H54 (cell line): ENCODE data around the gene POLR3K.
"Not testable (repeated sequence)": the region's sequence is repeated elsewhere in the genome, so short reads cannot be mapped to it uniquely, and the experiment has no call there.

Experiments
- DNase-seq: peaks from one replicate; pipeline ENCODE4 v3.0.0; 2011; ENCODE audit warnings: low spot score, mixed read lengths; ENCODE audit not compliant: insufficient read length
- FAIRE-seq: peaks from 3 replicates; lab custom pipeline; 2011; peaks lifted over from hg19 to GRCh38; lab: Jason Lieb, UNC
- POLR2A ChIP-seq: IDR thresholded peaks from 2 replicates; pipeline ENCODE4 v1.6.1; 2011; ENCODE audit warnings: low read depth, mild to moderate bottlenecking, low read length

POLR3K gene

DNA sequence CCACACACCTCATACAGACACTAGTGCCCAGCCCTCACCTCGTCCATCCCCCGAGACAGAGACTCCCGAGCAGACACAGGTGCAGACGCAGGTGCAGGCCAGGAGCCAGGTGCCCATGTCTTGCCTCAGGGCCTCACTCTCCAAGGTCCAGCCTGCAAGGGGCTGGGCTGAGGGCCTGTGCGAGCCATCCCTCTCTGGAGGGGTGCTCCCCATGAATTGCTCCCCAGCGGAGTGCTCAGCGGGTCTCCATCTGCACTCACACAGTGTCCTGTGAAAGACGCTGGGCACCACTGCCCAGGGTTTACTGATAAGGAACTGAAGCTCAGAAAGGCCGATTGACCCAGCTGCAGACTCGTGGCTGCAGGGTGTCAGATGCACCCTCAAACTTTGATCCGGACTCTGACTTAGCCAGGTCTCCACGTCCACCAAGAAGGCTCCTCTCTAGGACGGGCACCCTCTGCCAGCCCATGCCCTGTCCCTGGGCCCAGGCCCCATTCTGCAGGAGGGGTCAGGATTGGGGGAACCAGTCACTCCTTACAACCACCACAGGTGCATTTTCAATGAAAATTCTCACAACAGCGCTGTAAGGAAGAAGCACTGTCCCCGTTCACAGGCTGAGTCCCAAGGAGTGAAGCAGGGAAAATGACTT is 16.9 kb downstream of the POLR3K start:
- DNase-seq (no peak), FAIRE-seq (no peak)
- TF ChIP-seq POLR2A, result no peak

DNA sequence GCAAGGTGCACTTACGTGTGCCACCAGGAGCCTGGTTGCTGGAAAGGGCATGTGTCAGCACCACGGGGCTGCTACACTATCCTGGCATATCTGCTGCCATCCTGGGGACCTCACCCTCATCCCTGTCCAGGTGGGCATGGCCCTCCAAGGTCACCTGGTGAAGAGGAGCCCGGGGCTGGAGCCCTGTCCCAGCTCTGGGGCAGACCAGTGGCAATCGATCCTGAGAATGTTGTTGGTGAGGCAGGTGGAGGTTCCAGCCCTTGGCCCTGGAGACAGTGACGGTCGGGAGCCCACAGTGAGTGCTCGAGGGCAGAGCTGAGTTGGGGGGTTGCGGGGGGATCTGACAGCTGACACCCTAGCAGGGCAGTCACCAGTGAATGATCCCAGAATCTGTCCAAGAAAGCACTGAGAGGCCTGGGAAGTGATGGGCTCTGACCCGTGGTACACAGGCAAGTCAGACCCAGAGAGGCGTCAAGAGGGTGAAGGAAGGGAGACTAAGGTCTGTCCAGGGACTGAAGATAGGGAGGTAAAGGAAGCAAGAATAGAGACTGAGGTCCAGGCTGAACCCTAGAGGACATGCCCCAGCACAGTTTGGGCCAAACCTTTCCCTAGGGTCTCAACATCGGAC is 17.6 kb downstream of the POLR3K start:
- DNase-seq (no peak), FAIRE-seq (no peak)
- no peak for TF ChIP-seq POLR2A

DNA sequence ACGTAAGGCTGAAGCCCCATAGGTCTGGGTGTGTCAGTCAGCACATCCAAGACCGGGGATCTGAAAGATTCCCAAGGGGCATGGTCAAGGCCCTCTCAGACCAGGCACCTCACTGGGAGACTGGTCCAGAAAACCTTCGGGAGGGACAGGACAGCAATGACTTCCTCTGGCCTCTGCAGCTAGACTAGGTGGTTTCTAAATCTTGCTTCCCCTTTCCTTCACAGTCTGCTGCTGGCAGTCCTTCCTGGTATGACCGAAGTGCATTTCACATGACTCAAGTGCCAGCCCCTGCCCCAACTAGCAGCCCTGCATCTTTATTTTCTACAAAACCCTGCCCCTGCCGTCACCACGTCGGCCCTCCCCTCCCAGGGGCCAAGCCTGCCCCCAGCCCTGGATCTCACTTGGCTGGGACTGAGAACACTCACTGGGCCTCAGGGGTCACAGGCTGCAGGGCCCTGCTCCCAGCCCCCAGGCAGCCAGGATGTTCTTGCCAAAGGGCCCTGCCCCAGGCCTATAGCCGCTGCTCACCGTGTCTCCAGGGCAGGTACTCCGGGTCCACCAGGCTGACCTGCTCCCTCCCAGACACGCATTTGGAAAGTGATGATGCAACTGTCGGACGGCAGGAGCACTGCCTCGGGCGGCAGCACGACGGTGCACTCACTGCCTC is 18.3 kb downstream of the POLR3K start:
- no peak for TF ChIP-seq POLR2A
- DNase-seq, result no peak
- FAIRE-seq, result no peak

DNA sequence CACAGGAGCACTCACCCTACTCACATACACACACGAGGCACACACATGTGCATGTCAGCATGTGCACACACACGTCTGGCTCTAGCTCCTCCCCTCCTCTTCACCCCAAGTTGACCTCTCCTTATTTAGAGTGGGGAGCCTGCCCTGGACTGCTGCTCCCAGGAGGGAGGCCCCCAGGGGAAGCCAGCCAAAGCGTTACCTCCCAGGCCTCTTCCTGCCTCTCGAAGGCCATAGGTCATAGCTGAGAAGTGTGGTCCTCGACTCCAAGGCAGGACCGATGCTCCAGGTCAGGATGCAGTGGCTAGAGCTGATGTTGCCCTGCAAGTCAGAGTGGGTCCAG is 18.8 kb downstream of the POLR3K start:
- FAIRE-seq (no peak), DNase-seq (no peak)
- no peak for TF ChIP-seq POLR2A

DNA sequence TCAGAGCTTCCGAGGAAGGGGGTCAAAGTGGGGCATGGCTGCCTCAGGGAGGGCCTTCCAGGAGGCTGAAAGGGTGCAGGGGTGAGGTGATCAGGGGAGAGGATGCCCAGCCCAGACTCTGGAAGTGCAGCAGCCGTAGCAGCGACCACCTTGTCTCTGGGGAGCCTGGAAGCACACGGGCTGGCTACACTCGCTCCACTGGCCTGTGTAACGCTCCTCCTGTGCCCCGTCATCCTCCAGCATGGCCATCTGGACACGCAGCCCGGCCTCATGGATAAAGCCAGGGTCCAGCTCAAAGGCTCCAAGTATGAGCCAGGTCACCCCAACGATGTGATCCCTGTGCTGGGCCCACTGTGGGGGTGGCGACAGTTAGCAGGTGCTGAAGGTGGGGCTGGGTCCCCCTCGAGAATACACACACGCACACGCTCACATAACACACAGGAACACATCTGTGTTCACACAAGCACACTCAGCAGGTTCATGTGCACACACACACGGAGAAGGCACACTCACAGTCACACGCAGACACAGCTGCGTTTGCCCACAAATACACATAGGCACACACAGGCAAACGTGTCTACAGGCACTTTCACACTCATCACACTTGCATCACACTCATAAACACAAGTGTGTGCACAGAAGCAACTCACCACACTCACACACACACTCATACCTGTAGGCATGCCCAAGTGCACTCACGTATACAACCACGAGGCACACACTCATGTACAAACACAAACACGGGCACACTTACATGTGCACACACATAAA is 19.3 kb downstream of the POLR3K start:
- no peak for TF ChIP-seq POLR2A
- FAIRE-seq (no peak), DNase-seq (no peak)

DNA sequence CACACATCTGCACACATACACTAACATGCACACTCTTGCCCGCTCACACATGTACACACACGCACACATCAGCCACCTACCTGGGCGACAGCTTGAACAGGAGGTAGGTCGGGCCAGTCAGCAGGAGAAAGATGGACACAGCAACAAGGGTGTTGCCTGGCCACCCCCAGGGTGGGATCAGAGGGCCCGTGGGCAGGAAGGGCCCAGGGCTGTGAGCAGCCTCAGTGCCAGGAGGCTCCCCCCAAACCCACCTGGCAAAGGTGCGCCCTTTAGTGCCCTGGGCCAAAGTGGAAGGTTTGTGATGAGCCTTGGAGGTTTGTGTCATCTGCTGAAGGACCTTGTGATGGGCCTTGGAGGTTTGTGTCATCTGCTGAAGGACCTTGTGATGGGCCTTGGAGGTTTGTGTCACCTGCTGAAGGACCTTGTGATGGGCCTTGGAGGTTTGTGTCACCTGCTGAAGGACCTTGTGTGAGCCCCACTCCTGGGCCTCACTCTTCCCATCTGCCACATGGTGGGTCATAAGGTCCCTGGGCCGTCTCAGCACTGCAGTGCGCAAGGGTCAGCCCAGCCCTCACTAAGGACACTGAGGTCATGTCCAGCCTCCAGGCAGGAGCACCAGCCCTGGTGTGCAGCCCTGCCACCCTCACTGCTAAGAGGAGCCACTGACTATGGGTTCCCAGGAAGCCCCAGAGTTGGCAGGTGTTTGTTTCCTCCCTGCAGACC is 20.1 kb downstream of the POLR3K start:
- DNase-seq, FAIRE-seq: not testable (repeated sequence)

DNA sequence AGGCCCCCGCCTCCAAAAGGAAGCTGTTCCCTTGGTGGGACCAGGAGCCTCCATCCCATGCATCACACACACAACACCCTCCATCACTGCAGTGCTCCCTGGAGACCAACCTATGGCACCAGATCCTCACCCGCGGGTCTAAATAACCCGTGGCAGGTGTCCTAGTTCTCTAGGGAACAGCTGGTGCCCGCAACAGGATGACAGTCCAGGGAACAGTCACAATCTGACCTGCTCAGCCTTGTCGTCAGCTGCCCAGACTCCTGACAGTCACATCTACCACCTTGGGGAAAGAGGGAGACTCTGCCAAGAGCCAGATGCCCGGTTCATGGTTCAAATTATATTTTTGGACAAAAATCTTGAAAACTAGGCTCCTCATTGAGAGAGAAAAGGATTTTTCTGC is 22.8 kb downstream of the POLR3K start:
- not testable (repeated sequence) for FAIRE-seq

DNA sequence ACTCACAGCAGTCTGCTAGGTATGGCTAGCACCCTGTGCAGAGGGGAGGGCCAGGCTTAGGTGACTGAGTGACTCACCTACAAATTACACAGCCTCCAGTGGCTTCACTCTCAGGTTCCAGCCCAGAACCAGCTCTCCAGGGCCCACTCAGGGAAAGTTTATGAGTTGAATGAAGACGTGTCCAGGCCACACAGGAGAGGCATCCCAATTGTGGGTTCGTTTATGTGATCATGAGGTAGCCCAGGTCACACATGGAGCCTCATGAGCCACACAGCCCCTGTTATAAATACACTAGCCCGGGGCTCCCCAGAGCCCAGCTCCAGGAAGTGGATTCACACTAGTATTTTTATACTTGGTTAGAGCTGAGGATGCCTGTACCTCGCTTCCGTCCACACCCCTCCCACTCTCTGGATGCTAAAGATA is 27.5 kb downstream of the POLR3K start:
- not testable (repeated sequence) for DNase-seq, FAIRE-seq

More for the DNA sequence above, 22.8 kb downstream of the POLR3K start:
- DNase-seq, result not testable (repeated sequence)

DNA sequence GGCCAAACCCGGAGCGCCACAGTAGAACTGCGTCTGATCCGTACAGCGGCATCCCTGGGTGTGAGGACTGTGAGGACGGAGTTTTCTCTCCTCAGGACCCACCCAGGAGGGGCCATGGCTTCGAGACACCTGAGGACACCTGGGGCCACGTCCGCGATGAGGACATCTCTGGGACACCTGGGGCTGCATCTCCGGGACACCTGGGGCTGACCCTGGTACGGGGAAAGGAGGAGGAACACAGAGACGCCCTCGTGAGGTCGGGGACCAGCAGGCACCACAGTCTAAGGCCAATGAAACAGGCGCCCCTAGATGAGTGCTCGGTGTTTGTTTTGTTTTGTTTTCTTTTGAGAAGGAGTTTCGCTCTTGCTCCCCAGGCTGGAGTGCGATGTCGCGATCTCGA is 29.3 kb downstream of the POLR3K start:
- FAIRE-seq, DNase-seq: not testable (repeated sequence)

DNA sequence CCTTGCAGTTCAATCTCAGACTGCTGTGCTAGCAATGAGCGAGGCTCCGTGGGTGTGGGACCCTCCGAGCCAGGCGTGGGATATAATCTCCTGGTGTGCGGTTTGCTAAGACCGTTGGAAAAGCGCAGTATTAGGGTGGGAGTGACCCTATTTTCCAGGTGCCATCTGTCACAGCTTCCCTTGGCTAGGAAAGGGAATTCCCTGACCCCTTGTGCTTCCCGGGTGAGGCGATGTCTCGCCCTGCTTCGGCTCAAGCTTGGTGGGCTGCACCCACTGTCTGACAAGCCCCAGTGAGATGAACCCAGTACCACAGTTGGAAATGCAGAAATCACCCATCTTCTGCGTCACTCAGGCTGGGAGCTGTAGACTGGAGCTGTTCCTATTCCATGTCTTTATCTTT is 32.5 kb downstream of the POLR3K start:
- not testable (repeated sequence) for DNase-seq, FAIRE-seq

DNA sequence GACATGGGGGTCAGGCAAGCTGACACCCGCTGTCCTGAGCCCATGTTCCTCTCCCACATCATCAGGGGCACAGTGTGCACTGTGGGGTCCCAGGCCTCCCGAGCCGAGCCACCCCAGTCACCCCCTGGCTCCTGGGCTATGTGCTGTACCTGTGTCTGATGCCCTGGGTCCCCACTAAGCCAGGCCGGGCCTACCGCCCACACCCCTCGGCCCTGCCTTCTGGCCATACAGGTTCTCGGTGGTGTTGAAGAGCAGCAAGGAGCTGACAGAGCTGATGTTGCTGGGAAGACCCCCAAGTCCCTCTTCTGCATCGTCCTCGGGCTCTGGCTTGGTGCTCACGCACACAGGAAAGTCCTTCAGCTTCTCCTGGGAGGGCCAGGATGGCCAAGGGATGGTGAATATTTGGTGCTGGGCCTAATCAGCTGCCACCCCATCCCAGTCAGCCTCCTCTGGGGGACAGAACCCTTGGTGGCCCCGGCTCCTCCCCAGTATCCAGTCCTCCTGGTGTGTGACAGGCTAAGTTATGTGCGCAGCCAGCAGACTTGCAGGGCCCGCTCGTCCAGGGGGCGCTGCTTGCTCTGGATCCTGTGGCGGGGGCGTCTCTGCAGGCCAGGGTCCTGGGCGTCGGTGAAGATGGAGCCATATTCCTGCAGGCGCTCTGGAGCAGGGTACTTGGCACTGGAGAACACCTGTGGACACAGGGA is 36.2 kb downstream of the POLR3K start:
- not testable (repeated sequence) for FAIRE-seq

DNA sequence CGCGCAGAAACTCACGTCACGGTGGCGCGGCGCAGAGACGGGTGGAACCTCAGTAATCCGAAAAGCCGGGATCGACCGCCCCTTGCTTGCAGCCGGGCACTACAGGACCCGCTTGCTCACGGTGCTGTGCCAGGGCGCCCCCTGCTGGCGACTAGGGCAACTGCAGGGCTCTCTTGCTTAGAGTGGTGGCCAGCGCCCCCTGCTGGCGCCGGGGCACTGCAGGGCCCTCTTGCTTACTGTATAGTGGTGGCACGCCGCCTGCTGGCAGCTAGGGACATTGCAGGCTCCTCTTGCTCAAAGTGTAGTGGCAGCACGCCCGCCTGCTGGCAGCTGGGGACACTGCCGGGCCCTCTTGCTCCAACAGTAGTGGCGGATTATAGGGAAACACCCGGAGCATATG is 42.6 kb downstream of the POLR3K start:
- not testable (repeated sequence) for FAIRE-seq, DNase-seq

More for the DNA sequence above, 36.2 kb downstream of the POLR3K start:
- not testable (repeated sequence) for DNase-seq

DNA sequence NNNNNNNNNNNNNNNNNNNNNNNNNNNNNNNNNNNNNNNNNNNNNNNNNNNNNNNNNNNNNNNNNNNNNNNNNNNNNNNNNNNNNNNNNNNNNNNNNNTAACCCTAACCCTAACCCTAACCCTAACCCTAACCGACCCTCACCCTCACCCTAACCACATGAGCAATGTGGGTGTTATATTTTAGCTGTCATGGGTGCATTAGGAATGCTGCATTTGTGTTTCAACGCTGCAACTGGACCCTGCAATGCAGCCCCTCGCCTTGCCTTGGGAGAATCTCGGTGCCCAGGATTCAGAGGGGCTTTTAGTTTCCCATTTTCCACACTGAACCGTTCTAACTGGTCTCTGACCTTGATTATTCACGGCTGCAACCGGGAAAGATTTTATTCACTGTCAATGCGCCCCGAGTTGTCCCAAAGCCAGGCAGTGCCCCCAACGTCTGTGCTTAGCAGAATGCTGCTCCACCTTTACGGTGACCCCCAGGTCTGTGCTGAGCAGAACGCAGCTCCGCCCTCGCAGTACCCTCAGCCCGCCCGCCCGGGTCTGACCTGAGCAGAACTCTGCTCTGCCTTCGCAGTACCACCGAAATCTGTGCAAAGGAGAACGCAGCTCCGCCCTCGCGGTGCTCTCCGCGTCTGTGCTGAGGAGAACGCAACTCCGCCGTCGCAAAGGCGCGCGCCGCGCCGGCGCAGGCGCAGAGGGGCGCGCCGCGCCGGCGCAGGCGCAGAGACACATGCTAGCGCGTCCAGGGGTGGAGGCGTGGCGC is 43.3 kb downstream of the POLR3K start:
- DNase-seq, result no peak
- no peak for TF ChIP-seq POLR2A
- FAIRE-seq, result no peak
